ENCODE results near the gene DDX1. TPM values are rescaled to one million over a fixed set of nuclear protein-coding genes. Genes with fewer than 3 reads are reported as not detected.

DDX1 gene
- total and polyA plus RNA-seq, 10 of the 15 experiments (the other 5 are each of a cell fraction or from before 2014, with no cell fraction given): 53.2 to 134 (median 85.6) TPM

GRCh38 chr2:15630121-15630977 is 38.7 kb downstream of the DDX1 start (continued):
- no peak for TF ChIP-seq BMI1 (IDR thresholded peaks at IDR 0.05; ENCODE audit: borderline replicate concordance)

DNA sequence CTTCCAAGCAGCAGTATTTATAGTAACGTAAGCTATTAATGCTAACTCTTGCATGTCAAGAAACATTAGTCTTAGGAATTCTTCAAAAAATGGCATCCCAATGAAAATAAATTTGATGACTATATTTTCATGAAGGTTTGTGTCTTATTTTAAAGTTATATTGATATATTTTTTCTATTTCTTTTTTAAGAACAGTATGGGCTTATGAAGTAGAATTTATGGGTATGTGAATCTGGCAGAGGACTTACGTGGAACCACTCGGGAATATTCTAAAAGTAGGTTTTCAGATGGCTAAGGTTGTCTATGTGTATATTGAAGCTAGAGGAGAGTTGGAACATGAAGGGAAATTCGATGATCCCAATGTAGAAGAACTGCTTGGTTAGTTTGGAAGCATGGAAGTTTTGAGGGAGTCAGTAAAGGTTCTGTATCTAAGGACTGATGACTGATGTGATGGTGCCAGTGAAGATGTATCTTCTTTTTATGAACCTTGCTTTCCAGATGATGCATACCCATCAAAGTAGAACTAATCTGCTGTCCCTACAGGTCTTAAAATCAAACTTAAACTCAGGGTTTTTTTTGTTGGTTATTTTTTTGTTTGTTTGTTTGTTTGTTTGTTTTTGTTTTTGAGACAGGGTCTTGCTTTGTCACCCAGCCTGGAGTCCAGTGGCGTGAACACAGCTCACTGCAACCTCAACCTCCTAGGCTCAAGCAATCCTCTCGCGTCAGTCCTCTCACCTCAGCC is 39.5 kb downstream of the DDX1 start:
- BruUV-seq (replicated peaks): no TSS peak
- intact Hi-C loops (cut with micrococcal nuclease; ENCODE audit: unreplicated experiment) (no loop called here), in situ Hi-C loops (cut with MboI) (loop anchor here (10.0 kb wide), 1 partner anchor 654 kb away; no protein-coding TSS in a partner anchor)
- RAD21 ChIA-PET (ENCODE audit: unreplicated experiment): interaction anchor here (0.6 kb wide), 1 partner anchor 228 kb away, joined by 3 read pairs; no protein-coding TSS in a partner anchor
- Histone ChIP-seq H3K4me1 (ENCODE audit: control insufficient read depth, insufficient read depth, low read length) (no peaks in the 10 kb centered on the region), H3K36me3 (ENCODE audit: control insufficient read depth in 2 of 2, insufficient read depth in 2 of 2, low read length in 1 of 2) (peaks cover 8 to 29% of the 10 kb centered on the region in 2 experiments; a peak in 3 of 4 replicates), H3K27ac (ENCODE audit: control insufficient read depth, insufficient read depth) (no peak overlapping the region), H3K9ac (ENCODE audit: control insufficient read depth, insufficient read depth, low read length) (no peak overlapping the region), H2AFZ (ENCODE audit: control insufficient read depth, low read depth, low read length) (no peak overlapping the region), H3K9me3 (replicated peaks; ENCODE audit: control insufficient read depth, insufficient read depth, low read length) (no peaks in the 10 kb centered on the region), H3K79me2 (ENCODE audit: control insufficient read depth, insufficient read depth, low read length) (no peaks in the 10 kb centered on the region), H3K4me2 (ENCODE audit: control insufficient read depth, insufficient read depth) (no peak overlapping the region), H3K4me3 (no peak overlapping the region), H3K27me3 (replicated peaks in 1 of 2; ENCODE audit: control insufficient read depth in 2 of 2, insufficient read depth in 2 of 2, low read length in 1 of 2) (no peaks in the 10 kb centered on the region), H4K20me1 (ENCODE audit: control insufficient read depth, insufficient read depth) (no peaks in the 10 kb centered on the region)
- no peak for FAIRE-seq
- CTCF ChIA-PET: interaction anchor here (0.6 to 3.1 kb wide), 2 partner anchors 8 to 569 kb away, joined by 3 to 11 read pairs; no protein-coding TSS in a partner anchor
- no peak for DNase-seq (ENCODE audit: low read depth, low spot score)
- TF ChIP-seq ZNF24 (IDR thresholded peaks at IDR 0.05) (no peak), ETV6 (conservative IDR thresholded peaks at IDR 0.05 in 1 of 2, IDR thresholded peaks at IDR 0.05 in 1 of 2; ENCODE audit: borderline replicate concordance in 1 of 2, low read depth in 1 of 2) (no peak), CBX5 (IDR thresholded peaks at IDR 0.05; ENCODE audit: low read depth) (no peak), GABPA (IDR thresholded peaks at IDR 0.05; ENCODE audit: low read depth) (no peak), RELA (IDR thresholded peaks at IDR 0.05; ENCODE audit: borderline replicate concordance, partially characterized antibody) (no peak), NBN (IDR thresholded peaks at IDR 0.05) (no peak), RFX5 (IDR thresholded peaks at IDR 0.05; ENCODE audit: low read depth, low read length) (no peak), PAX8 (IDR thresholded peaks at IDR 0.05) (no peak), IKZF2 (IDR thresholded peaks at IDR 0.05) (no peak), STAT1 (conservative IDR thresholded peaks at IDR 0.05) (no peak), SPI1 (IDR thresholded peaks at IDR 0.05; ENCODE audit: borderline replicate concordance, insufficient read depth, low read depth, low read length) (no peak), TAF1 (IDR thresholded peaks at IDR 0.05; ENCODE audit: borderline replicate concordance, low read depth, low read length) (no peak), ZNF274 (IDR thresholded peaks at IDR 0.05; ENCODE audit: insufficient read depth, insufficient read length) (no peak), FOS (IDR thresholded peaks at IDR 0.05; ENCODE audit: borderline replicate concordance, extremely low read depth, insufficient read length) (no peak), NFXL1 (IDR thresholded peaks at IDR 0.05; ENCODE audit: borderline replicate concordance) (no peak), CHD4 (IDR thresholded peaks at IDR 0.05) (no peak), ESRRA (IDR thresholded peaks at IDR 0.05; ENCODE audit: low read length) (no peak), TCF12 (IDR thresholded peaks at IDR 0.05; ENCODE audit: low read depth, low read length) (no peak)
- WGBS (ENCODE audit: insufficient coverage, insufficient replicate concordance, low lambda C conversion rate, missing lambda C conversion rate): over 99% methylated on average over 7 of the region's 7 CpGs
- POLR2A ChIA-PET: no interaction called here
- ATAC-seq: no peak
- SMC1A ChIA-PET (ENCODE audit: uncharacterized antibody, unreplicated experiment): interaction anchor here (0.7 to 0.9 kb wide), 2 partner anchors 8 to 9 kb away, joined by 3 read pairs; no protein-coding TSS in a partner anchor
